Uterus (tissue), 2 donors: Measurements from ENCODE around the gene ZSWIM8.

ENCODE experiments used
- POLR2A ChIP-seq, 2 donors: fragments of 450-650 bp; IDR thresholded peaks; one replicate each; pipeline ENCODE4 v1.6.1; 2016; ENCODE audit warnings: antibody characterized with exemption in 2 of 2, mild to moderate bottlenecking in 1 of 2, moderate library complexity in 1 of 2
- TF ChIP-seq, protein P1 (sequence below), 4 experiments: fragments of 200-600 bp in 2 of 4; fragments of 450-650 bp in 2 of 4; sonication (generic) in 2 of 4; IDR thresholded peaks; one replicate each; pipeline ENCODE4 v1.5.1; 2016 to 2019; ENCODE audit warnings: antibody characterized with exemption in 4 of 4, mild to moderate bottlenecking in 2 of 4, moderate library complexity in 1 of 4

DNA sequence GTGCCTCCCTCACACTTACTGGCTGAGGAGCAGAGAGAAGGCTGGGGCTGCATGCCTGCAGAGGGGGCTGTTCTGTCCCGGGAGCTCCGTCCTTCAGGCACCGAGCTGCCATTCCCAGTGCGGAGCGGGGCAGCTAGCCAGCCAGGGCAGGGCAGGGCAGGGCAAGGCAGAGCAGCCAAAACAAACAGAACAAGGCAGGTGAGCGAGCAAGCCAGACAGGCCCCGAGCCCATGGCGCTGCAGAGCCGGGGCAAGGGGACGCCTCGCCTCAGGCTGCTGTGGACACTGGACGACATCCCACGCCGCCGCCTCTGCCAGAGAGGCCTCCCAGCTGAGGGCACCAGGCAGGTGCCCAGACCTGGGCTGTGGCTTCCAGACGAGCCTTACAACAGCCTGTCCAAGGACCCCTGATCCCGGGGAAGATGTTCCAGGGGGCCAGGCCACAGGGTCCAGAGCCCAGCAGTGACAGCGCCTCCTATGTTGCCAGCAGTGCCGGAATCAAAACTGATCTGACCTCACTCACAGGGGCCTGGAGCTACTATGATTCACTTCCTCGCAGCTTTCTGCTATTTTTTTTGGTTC, 34.2 kb downstream of the ZSWIM8 start:
- TF ChIP-seq, protein P1, sequence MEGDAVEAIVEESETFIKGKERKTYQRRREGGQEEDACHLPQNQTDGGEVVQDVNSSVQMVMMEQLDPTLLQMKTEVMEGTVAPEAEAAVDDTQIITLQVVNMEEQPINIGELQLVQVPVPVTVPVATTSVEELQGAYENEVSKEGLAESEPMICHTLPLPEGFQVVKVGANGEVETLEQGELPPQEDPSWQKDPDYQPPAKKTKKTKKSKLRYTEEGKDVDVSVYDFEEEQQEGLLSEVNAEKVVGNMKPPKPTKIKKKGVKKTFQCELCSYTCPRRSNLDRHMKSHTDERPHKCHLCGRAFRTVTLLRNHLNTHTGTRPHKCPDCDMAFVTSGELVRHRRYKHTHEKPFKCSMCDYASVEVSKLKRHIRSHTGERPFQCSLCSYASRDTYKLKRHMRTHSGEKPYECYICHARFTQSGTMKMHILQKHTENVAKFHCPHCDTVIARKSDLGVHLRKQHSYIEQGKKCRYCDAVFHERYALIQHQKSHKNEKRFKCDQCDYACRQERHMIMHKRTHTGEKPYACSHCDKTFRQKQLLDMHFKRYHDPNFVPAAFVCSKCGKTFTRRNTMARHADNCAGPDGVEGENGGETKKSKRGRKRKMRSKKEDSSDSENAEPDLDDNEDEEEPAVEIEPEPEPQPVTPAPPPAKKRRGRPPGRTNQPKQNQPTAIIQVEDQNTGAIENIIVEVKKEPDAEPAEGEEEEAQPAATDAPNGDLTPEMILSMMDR (IDR thresholded peaks at IDR 0.05) = no peak
- no peak for TF ChIP-seq POLR2A (IDR thresholded peaks at IDR 0.05)
